K562 (cell line): ENCODE results near the gene MORF4L1. TPM values are rescaled to one million over a fixed set of nuclear protein-coding genes. Genes with fewer than 3 reads are reported as not detected.

Source experiments
- CHD4 ChIP-seq: fragments of 200-600 bp; sonication (generic); IDR thresholded peaks from 3 replicates; pipeline ENCODE4 v1.6.1; 2012; ENCODE audit warnings: low read depth, mild to moderate bottlenecking, mixed read lengths, low read length, inconsistent platforms; ENCODE audit not compliant: insufficient read depth, insufficient replicate concordance, poor library complexity, severe bottlenecking
- GABPA ChIP-seq: fragments of 200-800 bp; sonication (Bioruptor generic); conservative IDR thresholded peaks from 2 replicates; pipeline ENCODE4 v1.6.1; 2016; ENCODE audit warnings: low read depth, missing genetic modification characterization, missing compliant biosample characterization
- KDM1A ChIP-seq, 2 experiments: fragments of 450-650 bp; IDR thresholded peaks; 2 replicates each; pipeline ENCODE4 v1.6.1; 2016; ENCODE audit warnings: mild to moderate bottlenecking in 2 of 2
- MCM2 ChIP-seq: fragments of 450-650 bp; IDR thresholded peaks from 2 replicates; pipeline ENCODE4 v1.6.1; 2017; ENCODE audit warnings: low read depth, mild to moderate bottlenecking
- NR2C2 ChIP-seq, 2 experiments: fragments of 200-800 bp in 1 of 2; sonication (Bioruptor generic) in 1 of 2; sonication (generic) in 1 of 2; formaldehyde crosslinking in 1 of 2; IDR thresholded peaks; 2 replicates each; pipeline versions ENCODE4 v1.6.1 to v1.8.0; 2016 to 2022; ENCODE audit warnings: mild to moderate bottlenecking in 1 of 2, missing compliant biosample characterization in 1 of 2, missing genetic modification characterization in 1 of 2, missing genetic modification reagents in 1 of 2
- SMARCA4 ChIP-seq: fragments of 450-650 bp; IDR thresholded peaks from 2 replicates; pipeline ENCODE4 v1.6.1; 2016
- SOX6 ChIP-seq: fragments of 450-650 bp; IDR thresholded peaks from 2 replicates; pipeline ENCODE4 v1.6.1; 2014; ENCODE audit warnings: mild to moderate bottlenecking
- YY1 ChIP-seq, 3 experiments: IDR thresholded peaks; 2 replicates each; pipeline ENCODE4 v1.6.1; 2011; ENCODE audit warnings: low read length in 2 of 3, mild to moderate bottlenecking in 2 of 3, moderate library complexity in 2 of 3, borderline replicate concordance in 1 of 3, control low read depth in 1 of 3, low read depth in 1 of 3; ENCODE audit not compliant: insufficient read depth in 3 of 3, insufficient replicate concordance in 2 of 3, control insufficient read depth in 1 of 3, insufficient read length in 1 of 3; ENCODE audit errors: extremely low read depth in 1 of 3
- ZNF12 ChIP-seq: sonication (generic); formaldehyde crosslinking; IDR thresholded peaks from 2 replicates; pipeline ENCODE4 v1.4.0; 2020; ENCODE audit warnings: mild to moderate bottlenecking, missing genetic modification reagents
- ZNF121 ChIP-seq: sonication (generic); formaldehyde crosslinking; conservative IDR thresholded peaks from 2 replicates; pipeline ENCODE4 v1.8.0; 2022; ENCODE audit warnings: missing genetic modification reagents
- ZNF23 ChIP-seq: fragments of 250-450 bp; sonication (Bioruptor Pico); IDR thresholded peaks from 2 replicates; pipeline ENCODE4 v1.4.0; 2020; ENCODE audit warnings: mild to moderate bottlenecking
- ZNF316 ChIP-seq: fragments of 450-650 bp; IDR thresholded peaks from 2 replicates; pipeline ENCODE4 v1.6.1; 2016
- polyA plus RNA-seq, 8 experiments: library from polyadenylated mRNA; depleted of rRNA in 4 of 8; stranded (reverse) in 5 of 8; unstranded in 3 of 8; fragments of >200 nt; fragmentation: Nextera tagmentation in 2 of 8; fragmentation: Illumina TruSeq in 1 of 8; extraction: Ambion mirVana in 2 of 8; extraction: Trizol in 1 of 8; gene quantifications; 2 replicates each; pipeline versions ENCODE4 v1.2.1 to v1.2.3, GENCODE V29; 2011 to 2014; ENCODE audit warnings: inconsistent platforms in 1 of 8, missing spikeins in 1 of 8
- total RNA-seq, 7 experiments: library from RNA; depleted of rRNA in 6 of 7; stranded (reverse); fragments of >200 nt in 6 of 7; fragmentation: Illumina TruSeq in 2 of 7; extraction: Trizol in 2 of 7; gene quantifications; 2 replicates each; pipeline versions ENCODE4 v1.2.1 to v1.2.3, GENCODE V29; 2011 to 2021; ENCODE audit warnings: low replicate concordance in 1 of 7
- TF ChIP-seq, protein P1 (sequence below): sonication (generic); formaldehyde crosslinking; IDR thresholded peaks from 2 replicates; pipeline ENCODE4 v1.4.0; 2020; ENCODE audit warnings: mild to moderate bottlenecking, missing genetic modification reagents
- TF ChIP-seq, protein P2 (sequence below), 2 experiments: fragments of 450-650 bp in 1 of 2; sonication (generic) in 1 of 2; formaldehyde crosslinking in 1 of 2; IDR thresholded peaks in 1 of 2; conservative IDR thresholded peaks in 1 of 2; 2 replicates each; pipeline versions ENCODE4 v1.6.1 to v1.8.1; 2016 to 2023; ENCODE audit warnings: mild to moderate bottlenecking in 2 of 2, moderate library complexity in 2 of 2, inconsistent platforms in 1 of 2, missing genetic modification reagents in 1 of 2
- TF ChIP-seq, protein P3 (sequence below): sonication (generic); formaldehyde crosslinking; IDR thresholded peaks from 2 replicates; pipeline ENCODE4 v1.8.0; 2022; ENCODE audit warnings: mild to moderate bottlenecking, low read depth, missing genetic modification reagents
- TF ChIP-seq, protein P4 (sequence below), 2 experiments: fragments of 450-650 bp; IDR thresholded peaks; 2 replicates each; pipeline ENCODE4 v1.6.1; 2018; ENCODE audit warnings: mild to moderate bottlenecking in 2 of 2, low read depth in 1 of 2; ENCODE audit not compliant: partially characterized antibody in 2 of 2
- TF ChIP-seq, protein P5 (sequence below): IDR thresholded peaks from 2 replicates; pipeline ENCODE4 v1.6.1; 2011; ENCODE audit not compliant: insufficient read length; ENCODE audit errors: extremely low read depth

MORF4L1 gene
- total and polyA plus RNA-seq, 9 of the 15 experiments (the other 6 are each of a cell fraction or from before 2014, with no cell fraction given), result 127 to 615 (median 281) TPM

DNA sequence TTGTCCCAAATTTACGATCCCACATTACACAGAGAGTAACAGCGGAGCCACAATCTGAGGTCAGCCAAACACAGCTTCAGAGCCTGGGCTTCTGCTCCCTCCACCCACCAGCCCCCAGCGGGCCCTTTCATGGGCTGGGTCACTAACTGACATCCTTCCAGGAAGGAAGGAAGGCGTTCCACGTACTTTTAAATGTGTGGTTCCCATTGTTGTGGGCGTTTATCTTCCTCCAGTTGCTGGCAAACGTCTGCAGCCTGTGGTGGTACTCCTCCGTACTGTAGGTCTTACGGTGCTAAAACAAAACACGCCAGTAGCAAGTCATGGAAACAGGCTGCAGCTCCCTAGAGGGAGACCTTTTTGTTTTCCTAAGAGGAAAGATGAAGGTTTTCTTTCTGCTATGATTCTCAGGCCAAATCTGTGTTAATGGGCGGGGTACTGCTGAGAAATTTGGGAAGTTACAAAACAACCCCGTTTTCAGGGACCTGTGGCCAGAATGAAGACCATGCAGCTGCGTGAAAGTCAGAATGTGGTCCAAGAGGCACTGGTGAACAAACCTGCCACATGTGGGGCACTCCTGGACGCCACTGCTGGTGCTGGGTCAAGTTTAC lies 64.5 kb downstream of the MORF4L1 start (continued):
- TF ChIP-seq YY1 (IDR thresholded peaks at IDR 0.05; ENCODE audit: borderline replicate concordance in 1 of 3, control insufficient read depth in 1 of 3, extremely low read depth in 1 of 3, insufficient read depth in 3 of 3, insufficient read length in 1 of 3, insufficient replicate concordance in 2 of 3, low read depth in 1 of 3, low read length in 2 of 3) (peak in 1 of 3 experiments; percentile 46), ZNF23 (no peak), SOX6 (peak; percentile 99), NR2C2 (CRISPR knock-in tag; IDR thresholded peaks at IDR 0.05) (no peak), NR2C2 (tag; IDR thresholded peaks at IDR 0.05) (no peak), GABPA (tag) (peak; percentile 38), MCM2 (no peak), ZNF12 (CRISPR knock-in tag) (peak; percentile 98), CHD4 (no peak), ZNF316 (peak; percentile 66), KDM1A (IDR thresholded peaks at IDR 0.05) (peak; percentile 55 to 68; a peak in 3 of 4 replicates), ZNF121 (CRISPR knock-in tag) (no peak), SMARCA4 (peak; percentile 70)
- TF ChIP-seq, protein P1, sequence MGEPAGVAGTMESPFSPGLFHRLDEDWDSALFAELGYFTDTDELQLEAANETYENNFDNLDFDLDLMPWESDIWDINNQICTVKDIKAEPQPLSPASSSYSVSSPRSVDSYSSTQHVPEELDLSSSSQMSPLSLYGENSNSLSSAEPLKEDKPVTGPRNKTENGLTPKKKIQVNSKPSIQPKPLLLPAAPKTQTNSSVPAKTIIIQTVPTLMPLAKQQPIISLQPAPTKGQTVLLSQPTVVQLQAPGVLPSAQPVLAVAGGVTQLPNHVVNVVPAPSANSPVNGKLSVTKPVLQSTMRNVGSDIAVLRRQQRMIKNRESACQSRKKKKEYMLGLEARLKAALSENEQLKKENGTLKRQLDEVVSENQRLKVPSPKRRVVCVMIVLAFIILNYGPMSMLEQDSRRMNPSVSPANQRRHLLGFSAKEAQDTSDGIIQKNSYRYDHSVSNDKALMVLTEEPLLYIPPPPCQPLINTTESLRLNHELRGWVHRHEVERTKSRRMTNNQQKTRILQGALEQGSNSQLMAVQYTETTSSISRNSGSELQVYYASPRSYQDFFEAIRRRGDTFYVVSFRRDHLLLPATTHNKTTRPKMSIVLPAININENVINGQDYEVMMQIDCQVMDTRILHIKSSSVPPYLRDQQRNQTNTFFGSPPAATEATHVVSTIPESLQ (CRISPR knock-in tag), result no peak
- TF ChIP-seq, protein P2, sequence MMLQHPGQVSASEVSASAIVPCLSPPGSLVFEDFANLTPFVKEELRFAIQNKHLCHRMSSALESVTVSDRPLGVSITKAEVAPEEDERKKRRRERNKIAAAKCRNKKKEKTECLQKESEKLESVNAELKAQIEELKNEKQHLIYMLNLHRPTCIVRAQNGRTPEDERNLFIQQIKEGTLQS (IDR thresholded peaks at IDR 0.05), result no peak
- TF ChIP-seq, protein P2 (CRISPR knock-in tag; conservative IDR thresholded peaks at IDR 0.05), result no peak
- TF ChIP-seq, protein P3, sequence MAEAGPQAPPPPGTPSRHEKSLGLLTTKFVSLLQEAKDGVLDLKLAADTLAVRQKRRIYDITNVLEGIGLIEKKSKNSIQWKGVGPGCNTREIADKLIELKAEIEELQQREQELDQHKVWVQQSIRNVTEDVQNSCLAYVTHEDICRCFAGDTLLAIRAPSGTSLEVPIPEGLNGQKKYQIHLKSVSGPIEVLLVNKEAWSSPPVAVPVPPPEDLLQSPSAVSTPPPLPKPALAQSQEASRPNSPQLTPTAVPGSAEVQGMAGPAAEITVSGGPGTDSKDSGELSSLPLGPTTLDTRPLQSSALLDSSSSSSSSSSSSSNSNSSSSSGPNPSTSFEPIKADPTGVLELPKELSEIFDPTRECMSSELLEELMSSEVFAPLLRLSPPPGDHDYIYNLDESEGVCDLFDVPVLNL (CRISPR knock-in tag), result no peak
- TF ChIP-seq, protein P4, sequence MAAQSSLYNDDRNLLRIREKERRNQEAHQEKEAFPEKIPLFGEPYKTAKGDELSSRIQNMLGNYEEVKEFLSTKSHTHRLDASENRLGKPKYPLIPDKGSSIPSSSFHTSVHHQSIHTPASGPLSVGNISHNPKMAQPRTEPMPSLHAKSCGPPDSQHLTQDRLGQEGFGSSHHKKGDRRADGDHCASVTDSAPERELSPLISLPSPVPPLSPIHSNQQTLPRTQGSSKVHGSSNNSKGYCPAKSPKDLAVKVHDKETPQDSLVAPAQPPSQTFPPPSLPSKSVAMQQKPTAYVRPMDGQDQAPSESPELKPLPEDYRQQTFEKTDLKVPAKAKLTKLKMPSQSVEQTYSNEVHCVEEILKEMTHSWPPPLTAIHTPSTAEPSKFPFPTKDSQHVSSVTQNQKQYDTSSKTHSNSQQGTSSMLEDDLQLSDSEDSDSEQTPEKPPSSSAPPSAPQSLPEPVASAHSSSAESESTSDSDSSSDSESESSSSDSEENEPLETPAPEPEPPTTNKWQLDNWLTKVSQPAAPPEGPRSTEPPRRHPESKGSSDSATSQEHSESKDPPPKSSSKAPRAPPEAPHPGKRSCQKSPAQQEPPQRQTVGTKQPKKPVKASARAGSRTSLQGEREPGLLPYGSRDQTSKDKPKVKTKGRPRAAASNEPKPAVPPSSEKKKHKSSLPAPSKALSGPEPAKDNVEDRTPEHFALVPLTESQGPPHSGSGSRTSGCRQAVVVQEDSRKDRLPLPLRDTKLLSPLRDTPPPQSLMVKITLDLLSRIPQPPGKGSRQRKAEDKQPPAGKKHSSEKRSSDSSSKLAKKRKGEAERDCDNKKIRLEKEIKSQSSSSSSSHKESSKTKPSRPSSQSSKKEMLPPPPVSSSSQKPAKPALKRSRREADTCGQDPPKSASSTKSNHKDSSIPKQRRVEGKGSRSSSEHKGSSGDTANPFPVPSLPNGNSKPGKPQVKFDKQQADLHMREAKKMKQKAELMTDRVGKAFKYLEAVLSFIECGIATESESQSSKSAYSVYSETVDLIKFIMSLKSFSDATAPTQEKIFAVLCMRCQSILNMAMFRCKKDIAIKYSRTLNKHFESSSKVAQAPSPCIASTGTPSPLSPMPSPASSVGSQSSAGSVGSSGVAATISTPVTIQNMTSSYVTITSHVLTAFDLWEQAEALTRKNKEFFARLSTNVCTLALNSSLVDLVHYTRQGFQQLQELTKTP (IDR thresholded peaks at IDR 0.05; ENCODE audit: low read depth in 1 of 2, partially characterized antibody in 2 of 2), result peak in 1 of 2 experiments; percentile 26
- TF ChIP-seq, protein P5, sequence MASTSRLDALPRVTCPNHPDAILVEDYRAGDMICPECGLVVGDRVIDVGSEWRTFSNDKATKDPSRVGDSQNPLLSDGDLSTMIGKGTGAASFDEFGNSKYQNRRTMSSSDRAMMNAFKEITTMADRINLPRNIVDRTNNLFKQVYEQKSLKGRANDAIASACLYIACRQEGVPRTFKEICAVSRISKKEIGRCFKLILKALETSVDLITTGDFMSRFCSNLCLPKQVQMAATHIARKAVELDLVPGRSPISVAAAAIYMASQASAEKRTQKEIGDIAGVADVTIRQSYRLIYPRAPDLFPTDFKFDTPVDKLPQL, result peak; percentile 17
